CD4-positive, alpha-beta T cell treated with Interleukin-4 for 4 hours (primary cell): ENCODE measurements around the gene TUSC7.

ENCODE experiments used
- DNase-seq: peaks from one replicate; pipeline ENCODE4 v3.0.0-alpha.2; 2020

TUSC7 gene

DNA sequence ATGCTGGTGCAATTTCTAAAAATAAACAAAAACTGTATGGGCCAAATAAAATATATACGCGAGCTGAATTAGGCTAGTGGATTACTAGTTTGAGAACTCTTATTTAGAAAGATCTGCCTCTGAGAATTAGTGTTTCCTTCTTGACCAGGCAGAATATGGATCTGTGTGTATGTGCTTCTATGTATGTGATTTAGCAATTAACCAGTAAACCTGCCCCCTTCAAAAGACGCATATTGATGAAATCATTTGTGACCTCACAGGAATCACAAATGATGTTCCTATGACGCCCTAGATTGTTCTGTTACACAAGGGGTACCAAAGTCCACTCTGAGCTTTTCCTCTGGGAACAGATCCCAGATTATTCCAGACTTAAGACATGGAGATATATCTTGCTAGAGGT lies at the start of gene TUSC7:
TSS of gene TUSC7 (plus strand) at position 301 of the 400 bp plus-strand sequence.
- DNase-seq: no peak

DNA sequence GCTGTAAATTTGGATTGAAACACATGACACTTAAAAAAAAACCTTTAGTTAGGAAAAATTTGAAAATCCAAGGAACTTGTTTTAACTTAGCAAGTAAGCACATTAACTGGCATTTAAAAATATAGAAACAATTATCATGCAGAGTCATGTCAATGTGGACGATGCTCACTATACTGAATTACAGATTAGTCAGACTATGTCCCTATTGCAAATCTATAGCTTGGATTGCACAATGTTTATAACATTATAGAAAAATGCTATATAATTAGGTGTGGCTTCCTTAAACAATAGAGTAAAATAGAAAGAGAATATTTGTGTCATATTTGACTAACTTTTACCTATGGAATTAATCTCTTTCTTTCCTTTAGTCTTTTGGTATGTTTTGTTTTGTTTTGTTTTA lies 48.4 kb upstream of the TUSC7 start:
- DNase-seq: no peak

DNA sequence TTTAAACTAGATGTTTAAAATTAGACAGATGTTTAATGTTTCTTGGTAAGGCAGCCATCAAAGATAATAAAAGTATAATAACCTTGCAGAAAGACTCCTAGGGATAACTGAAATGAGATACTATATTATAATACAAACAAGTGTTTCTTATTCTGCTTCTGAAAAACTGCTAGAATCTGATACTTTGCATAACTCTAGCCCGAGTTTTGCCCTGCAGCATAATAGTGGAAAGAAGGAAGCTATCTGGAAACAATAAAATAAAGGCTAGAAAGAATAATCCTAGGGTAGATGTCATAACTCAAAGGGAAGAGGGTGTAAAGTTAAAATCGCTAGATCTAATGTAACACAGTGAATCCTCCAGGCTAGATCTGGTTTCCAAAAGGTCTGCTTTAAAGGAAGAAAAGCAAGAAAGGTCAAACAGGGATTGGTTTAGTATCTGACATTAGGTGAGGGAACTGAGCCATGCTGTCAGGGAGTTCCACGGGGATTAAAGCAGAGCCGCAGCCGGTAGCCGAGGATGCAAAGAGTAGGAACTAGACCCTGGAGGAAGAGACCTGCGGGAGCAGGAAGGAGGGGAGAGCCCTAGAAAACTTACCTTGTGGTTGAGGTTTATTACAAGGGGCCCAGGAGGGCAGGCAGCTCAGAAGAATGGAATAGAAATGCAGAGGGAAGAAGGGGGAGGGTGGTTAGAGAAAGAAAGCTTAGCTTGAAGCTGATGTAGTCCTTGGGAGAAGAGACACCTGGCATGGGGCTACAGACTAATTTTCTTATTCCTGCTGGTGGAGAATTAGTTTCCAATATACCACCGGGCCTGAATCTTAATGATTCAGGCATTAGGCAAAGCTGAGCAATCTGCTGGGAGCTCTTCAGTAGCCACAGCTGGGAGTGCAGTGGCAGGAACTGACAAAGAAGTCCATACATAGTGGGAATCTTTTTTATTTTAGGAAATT lies 46.1 kb upstream of the TUSC7 start:
- DNase-seq: no peak

DNA sequence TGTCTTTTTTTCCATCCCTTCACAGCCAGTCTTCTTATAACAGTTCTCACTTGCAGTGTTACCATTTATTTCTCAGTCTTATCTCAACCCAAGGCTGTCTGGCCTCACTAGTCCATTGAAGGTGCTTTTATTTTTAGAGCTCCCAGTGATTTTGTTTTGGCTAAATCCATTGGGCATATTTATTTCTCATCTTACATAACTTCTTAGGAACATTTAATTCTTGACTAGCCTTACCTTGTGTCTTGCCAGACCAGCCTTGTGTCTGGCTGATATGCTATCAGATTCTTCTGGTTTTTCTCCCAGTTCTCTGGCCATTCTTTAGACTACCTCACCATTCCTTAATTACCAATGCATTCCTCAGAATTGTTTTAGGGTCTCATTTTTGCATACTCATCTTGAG lies 42.3 kb upstream of the TUSC7 start:
- no peak for DNase-seq

DNA sequence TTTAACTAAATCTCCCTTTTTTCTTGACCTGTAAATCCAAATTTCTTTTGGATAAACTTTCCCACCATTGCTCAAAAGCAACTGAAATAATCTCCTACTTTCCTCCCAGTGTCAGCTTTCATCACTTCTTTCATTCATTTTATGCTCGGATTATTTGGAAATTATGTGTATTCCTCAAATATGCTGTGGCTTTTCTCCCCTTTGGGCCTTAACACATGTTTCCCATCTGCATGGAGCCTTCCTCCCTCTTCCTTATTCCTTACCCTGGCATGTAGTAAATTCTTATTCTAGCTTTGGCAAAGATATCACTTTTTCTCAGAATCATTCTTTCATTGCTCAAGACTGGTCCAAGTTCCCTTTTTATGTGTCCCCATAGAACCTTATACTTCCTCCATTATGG lies 41.8 kb upstream of the TUSC7 start:
- no peak for DNase-seq

DNA sequence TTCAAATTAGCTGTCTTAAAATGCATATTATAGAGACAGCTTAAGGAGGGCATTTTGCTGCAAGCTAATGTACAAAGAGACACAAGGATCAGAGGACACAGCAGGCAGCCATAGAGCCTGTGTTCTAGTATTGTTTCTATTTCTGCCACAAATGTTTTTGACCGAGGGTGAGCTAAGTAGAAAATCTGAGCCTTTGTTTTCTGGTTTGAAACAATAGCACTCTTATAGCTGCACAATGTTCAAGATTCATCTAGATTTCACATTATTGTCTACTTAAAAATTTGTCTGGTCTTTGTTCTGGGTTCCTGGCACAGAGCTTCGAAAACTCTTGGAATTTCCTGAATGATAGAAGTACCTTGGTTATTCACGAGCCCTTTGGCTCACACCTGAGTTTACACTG lies 40.0 kb upstream of the TUSC7 start:
- DNase-seq: no peak

DNA sequence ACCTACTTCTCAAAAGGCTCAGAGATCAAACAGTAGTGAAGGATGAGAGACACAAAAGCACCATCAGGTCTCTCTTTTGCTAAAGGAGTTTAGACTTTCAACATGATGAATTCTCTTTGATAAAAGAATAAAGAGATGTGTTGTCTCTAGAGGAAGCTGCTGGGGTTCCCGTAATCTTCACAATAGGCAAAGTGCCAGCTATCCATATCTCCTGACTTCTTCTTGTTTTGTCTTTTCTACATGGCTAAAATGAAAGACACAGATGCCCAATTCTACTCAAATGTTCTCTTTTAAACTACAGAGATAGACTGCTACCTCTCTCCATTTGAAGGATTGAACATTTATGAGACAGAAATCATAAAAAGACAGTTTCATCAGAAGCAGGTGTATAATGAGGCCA lies 38.4 kb upstream of the TUSC7 start:
- DNase-seq: no peak

DNA sequence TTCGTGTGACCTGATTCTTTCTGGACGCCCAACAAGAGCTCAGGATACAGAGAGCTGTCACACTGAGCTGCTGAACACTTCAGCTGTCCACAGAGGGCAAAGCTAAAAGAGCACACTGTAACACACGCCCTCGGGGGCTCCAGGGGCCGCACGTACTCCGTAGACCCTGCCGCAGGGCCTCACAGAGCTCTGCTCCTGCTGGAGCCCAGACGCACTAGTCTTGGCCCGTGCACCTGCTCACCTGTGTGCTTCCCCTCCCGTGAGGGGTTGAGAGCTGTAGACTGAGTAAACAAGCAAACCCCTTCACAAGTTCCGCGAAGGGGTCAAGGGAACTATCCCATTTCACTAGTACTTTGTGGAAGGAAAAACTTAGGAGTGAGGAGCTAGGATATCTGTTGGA lies 30.7 kb upstream of the TUSC7 start:
- DNase-seq: no peak

DNA sequence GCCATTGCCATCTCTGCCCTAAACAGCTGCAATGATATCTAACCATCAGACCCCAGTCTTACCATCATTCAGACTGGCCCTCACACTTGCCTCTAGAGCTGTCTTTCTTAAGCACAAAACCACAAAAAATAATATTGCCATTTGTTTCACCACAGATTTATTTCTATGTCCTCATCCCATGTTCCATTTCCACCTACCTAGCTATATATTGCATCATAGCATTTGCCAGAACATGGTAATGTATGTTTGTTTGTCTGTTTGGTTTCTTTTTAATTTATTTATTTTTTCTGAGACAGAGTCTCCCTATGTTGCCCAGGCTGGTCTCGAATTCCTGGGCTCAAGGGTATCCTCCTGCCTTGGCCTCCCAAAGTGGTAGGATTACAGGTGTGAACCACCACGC lies 18.5 kb upstream of the TUSC7 start:
- DNase-seq: no peak

DNA sequence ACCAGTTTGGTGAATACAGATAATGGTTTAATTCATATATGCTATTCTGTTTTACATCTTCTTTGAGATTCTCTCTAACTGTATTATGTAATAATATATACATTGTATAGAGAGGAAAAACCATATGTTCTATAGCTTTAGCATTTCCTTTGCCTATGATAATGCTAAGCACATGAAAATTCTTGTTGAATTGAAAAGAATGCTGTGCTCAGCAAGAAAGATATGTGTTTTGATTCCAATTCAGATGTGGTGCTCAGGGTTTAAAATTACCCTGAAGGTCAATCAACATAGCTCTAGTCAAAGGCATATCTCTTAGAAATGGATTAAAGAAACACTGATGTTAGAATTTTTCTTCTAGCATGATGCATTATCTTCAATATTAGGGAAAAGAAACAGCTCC lies 8.5 kb upstream of the TUSC7 start:
- DNase-seq: no peak

DNA sequence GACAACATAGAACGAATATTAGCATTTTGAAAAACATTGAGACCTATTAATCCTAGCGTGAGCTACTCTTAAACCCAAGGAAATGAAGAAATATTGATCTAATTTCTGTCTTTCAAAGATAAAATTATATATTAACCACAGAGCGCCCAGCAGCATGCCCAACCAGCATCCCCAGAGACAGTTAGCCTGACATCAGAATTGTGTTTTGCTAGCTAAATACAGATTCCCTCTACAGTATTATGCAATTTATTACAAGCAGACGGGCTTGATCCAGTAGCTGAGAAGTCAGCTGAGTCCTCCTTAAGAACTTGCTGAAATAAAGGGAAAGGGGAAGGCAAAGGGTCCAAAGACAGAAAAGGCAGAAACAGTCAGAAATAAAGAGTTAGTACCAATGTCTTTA lies 7.2 kb upstream of the TUSC7 start:
- no peak for DNase-seq

DNA sequence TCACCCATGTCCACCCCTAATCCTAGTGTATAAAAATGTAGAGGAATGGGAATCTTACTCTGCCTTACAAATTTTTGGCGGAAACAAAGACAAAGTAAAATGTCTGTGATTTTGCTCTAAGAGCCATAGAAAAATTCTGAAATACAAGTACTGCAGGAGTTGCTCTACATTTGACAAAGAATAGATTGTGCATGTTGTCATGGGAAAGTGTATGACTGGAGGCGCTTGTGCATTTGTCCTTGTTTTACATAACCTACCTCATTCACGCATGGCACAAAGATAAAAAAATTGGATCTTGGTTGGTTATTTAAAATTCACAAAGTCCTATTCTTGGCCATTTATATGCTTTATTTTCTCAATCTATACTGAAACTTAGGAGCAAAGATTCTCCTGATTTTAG lies 2.0 kb upstream of the TUSC7 start:
- DNase-seq: no peak

DNA sequence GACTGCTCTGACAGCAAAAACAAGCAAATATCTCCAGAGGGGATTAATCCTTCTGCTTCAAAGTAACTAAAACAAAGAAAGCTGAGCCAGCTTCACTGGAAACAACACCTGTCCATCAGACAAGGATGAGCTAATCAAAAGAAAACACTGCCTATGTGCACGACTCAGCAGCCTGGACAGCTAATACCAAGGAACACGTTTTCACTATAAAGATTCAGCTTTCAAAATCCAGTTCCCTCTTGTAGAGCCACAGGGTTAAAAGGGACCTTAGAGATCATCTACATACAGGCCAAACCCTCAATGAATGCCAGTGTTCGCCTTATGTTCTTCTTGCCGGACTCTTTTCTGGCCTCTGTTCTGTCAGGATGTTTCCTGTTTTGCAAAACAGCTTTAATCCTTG lies 6.9 kb downstream of the TUSC7 start:
- no peak for DNase-seq

DNA sequence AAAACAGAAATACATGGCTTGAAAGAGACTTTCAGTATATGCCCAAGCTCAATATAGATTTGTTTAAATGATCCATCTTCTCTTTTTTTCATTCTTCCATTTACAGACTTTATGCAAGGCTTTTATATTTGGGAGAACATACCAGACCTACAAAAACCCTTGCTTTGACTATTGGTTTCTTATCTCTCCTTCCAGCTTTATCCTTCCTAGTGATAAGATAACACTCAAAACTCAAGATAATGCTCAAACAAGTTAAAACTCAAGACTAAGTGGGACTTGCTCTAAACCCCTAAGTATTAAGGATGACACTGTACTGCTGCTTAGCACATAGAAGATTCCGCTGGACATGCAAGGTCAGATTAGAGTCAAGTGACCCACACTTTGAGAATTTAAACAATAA lies 8.0 kb downstream of the TUSC7 start:
- no peak for DNase-seq

DNA sequence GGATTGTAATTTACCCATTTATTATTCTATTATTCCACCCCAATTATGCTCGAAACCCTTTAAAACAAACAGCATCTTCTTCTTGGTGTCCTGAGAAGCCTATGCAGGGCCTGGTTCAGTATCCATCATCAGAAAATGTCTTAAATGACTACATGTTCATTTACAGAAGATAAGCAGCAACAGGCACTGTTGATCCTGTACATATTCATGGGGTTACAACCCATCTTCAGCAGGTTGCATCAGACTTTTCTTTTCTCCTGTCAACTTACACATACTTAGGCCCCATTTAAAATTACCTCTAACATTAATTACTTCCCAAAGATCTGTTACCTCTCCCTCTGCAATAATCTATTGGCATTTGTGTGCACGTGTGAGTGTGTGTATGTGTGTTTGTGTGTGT lies 18.9 kb downstream of the TUSC7 start:
- no peak for DNase-seq

DNA sequence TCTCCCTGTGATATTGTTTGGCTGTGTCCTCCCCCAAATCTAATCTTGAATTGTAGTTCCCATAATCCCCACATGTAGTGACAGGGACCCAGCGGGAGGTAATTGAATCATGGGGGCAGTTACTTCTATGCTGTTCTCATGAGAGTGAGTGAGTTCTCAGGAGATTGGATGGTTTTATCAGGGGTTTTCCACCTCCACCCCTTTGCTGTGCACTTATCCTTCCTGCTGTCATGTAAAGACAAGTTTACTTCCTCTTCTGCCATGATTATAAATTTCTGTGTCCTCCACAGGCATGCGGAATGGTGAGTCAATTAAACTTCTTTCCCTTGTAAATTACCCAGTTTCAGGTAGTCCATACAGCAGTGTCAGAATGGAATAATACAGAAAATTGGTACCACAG lies 24.7 kb downstream of the TUSC7 start:
- DNase-seq: no peak

DNA sequence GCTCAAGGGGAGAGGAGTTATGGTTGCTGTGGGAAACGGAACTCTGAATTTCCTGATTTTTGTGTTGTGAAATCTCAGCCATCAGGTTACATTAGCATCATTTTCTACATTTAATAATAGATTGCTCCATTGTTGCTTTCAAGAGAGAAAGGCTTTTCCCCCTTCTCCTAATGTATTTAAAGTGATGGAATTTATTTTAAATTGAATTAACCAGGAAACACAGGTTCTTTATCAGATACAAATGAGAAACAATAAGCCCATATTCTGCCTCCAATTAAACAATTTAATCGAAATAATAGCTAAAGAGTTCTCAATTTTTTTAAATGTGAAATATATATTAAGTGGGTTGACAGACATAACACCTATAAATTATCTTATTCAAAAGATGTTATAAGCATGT lies 30.1 kb downstream of the TUSC7 start:
- DNase-seq: no peak

DNA sequence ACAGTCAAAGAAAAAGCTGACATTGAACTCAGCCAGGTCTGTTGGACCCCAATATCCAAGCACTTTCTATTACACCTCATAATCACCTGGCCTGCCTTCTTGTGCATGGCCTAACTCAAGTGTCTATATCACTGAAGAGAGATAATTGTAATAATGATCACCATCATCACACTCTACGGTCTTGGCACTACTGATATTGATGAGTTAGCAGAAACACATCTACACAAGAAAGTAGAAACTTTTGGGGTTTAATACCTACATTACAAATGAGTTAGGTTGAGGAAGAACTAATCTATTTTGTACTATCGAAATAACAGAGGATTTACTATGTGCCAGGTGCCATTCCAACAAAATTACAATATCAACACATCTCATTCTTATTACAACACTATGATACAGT lies 30.7 kb downstream of the TUSC7 start:
- no peak for DNase-seq

DNA sequence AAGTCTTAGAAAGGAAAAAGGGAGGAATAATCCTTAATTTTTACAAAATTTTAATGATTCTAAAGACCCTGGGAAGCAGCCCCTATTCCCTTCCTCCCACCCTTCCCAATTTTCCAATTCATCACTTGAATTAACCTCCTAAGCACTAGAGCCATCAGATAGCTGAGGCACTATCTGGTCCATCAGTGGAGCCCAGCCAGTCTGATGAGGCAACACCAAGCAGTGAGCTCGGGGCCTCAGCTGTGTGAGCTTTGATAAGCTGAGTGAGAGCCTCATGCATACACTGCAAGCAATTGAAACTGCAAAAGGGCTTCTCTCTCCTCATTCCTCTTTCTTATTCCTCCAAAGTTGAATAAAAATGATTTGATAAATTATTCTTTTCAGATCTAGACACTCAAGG lies 31.9 kb downstream of the TUSC7 start:
- DNase-seq: no peak

DNA sequence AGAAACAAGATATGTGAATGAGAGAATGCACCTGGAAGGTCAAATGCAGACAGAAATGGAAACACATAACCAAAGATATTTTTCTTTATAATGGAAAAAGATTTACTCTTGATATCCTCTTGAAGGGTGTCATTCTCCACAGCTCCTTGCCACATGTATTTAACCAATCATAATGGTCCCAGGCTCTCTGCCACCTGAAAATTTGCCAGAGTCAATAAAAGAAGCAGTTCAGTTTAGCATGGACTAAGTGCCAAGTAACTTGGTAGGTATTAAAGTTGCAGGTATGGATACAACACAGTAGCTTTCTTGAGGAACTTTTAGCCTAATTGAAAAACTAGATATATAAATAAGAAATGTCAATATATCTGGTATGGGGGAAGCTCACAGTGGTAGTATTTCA lies 33.5 kb downstream of the TUSC7 start:
- no peak for DNase-seq

DNA sequence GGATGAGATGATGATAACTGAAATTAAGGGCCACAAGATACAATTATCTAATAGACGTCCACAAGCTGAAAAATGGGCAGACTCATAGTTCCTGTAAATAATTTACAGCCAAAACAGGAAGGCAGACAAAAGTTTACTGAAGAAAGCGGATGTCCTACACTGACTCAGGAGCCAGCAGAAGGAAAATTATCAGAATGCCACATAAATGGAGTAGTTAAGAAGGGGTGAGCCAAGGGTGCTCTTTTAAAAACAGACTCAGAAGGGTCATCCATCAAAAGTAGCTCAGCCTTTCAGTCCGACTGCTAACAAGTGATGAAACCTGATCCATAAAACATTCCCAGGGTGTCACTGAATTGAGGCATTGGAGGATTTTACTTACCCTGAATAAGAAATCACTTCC lies 39.8 kb downstream of the TUSC7 start:
- no peak for DNase-seq

DNA sequence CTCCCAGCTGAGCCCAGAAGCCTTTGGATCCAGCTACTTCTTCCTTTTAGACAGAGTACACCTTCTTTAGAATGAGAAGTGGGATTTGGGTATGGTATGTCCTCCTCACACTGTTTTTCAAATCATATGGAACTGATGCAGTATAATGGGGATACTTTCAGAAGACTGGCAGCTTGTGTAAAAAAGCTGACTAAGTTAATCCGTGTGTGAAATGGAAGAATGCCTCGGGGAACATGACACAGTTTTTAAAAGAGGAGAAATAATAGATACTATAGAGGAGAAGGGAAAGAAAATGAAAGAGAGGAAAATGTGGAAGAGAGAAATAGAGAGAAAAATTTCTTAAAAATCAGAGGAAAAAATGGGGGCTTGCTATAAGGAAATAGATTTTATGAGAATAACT lies 47.7 kb downstream of the TUSC7 start:
- no peak for DNase-seq

DNA sequence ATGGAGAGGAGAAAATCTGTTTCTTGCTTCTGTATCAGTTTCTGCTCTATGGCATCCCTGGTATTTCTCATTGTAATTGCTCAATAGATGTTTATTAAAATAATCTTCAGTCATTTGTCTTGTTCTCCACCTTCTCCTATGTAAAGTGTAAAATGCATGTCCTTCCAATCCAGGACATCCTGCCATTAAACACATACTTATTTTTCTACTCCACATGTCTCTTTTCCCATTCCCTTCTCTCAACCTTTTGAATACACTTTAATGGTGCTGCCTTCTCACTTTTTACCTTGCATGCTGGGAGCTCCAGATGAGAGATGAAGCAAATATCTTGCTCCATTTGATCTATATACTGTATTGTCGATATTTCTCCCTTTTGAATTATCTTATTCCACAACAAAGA lies 49.7 kb downstream of the TUSC7 start:
- no peak for DNase-seq
